Spleen (tissue), 7 donors: ENCODE data around the gene TDG.

ENCODE experiments used
- POLR2A ChIP-seq, 3 donors: fragments of 450-650 bp; IDR thresholded peaks; one replicate each; pipeline ENCODE4 v1.5.1; 2017; ENCODE audit warnings: antibody characterized with exemption in 3 of 3, mild to moderate bottlenecking in 1 of 3
- POLR2AphosphoS5 ChIP-seq, 3 donors: sonication (generic); formaldehyde crosslinking; IDR thresholded peaks; one replicate each; pipeline ENCODE4 v1.5.1; 2017; ENCODE audit warnings: antibody characterized with exemption in 3 of 3
- TF ChIP-seq, protein P1 (sequence below), 11 experiments: fragments of 200-600 bp in 7 of 11; fragments of 450-650 bp in 4 of 11; sonication (generic) in 4 of 11; IDR thresholded peaks in 8 of 11; conservative IDR thresholded peaks in 3 of 11; 1 replicate in 7 of 11; 2 replicates in 4 of 11; pipeline versions ENCODE4 v1.4.0 to v1.8.0; 2016 to 2021; ENCODE audit warnings: antibody characterized with exemption in 11 of 11, inconsistent platforms in 4 of 11, mild to moderate bottlenecking in 1 of 11
- donor health status: DM: no; HTN: no; CAD: no; lungs with moderate emphysema.
- donor health status: DM: no; HTN: no; CAD: no.
- donor health status: DM: no; HTN: no; CAD: no.

DNA sequence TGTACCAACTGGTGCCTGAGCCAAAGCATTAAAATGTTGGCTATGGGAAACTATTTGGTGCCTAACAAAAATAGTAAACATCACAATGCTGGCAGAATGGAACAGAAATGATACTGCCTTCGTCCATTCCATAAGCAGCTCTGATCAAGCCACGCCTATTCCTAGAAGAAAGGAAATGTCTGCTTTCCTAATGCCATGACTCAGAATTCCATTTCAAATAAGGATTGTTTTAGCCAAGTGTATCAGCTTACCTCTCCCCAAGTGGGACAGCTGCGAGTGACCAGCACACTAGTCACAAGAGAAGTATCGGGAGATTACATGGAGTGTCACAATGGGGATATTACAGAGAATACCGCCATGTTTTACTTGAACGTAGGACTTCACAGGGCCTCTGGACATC, 45.6 kb downstream of the TDG start:
- TF ChIP-seq, protein P1, sequence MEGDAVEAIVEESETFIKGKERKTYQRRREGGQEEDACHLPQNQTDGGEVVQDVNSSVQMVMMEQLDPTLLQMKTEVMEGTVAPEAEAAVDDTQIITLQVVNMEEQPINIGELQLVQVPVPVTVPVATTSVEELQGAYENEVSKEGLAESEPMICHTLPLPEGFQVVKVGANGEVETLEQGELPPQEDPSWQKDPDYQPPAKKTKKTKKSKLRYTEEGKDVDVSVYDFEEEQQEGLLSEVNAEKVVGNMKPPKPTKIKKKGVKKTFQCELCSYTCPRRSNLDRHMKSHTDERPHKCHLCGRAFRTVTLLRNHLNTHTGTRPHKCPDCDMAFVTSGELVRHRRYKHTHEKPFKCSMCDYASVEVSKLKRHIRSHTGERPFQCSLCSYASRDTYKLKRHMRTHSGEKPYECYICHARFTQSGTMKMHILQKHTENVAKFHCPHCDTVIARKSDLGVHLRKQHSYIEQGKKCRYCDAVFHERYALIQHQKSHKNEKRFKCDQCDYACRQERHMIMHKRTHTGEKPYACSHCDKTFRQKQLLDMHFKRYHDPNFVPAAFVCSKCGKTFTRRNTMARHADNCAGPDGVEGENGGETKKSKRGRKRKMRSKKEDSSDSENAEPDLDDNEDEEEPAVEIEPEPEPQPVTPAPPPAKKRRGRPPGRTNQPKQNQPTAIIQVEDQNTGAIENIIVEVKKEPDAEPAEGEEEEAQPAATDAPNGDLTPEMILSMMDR (IDR thresholded peaks at IDR 0.05 in 8 of 11, conservative IDR thresholded peaks at IDR 0.05 in 3 of 11), result no peak
- no peak for TF ChIP-seq POLR2A (IDR thresholded peaks at IDR 0.05)
- no peak for TF ChIP-seq POLR2AphosphoS5 (IDR thresholded peaks at IDR 0.05)
